NCI-H128 (cell line): ENCODE data around the gene PRR36.

Source experiments
- DNase-seq: peaks from one replicate; lab custom pipeline; 2025; ENCODE audit not compliant: unreplicated experiment; lab: John Stamatoyannopoulos, UW

The PRR36 gene

GRCh38 chr19:7873304-7874075 lies 700 bp downstream of the PRR36 start:
- DNase-seq = no peak

GRCh38 chr19:7872306-7873204 lies 1.6 kb downstream of the PRR36 start:
- no peak for DNase-seq

GRCh38 chr19:7871437-7872305 lies 2.5 kb downstream of the PRR36 start:
- peak; percentile 65 for DNase-seq

- DNase-seq = no peak
Observed at GRCh38 chr19:7870571-7871436, 3.4 kb downstream of the PRR36 start.

GRCh38 chr19:7869910-7870511 lies 4.2 kb downstream of the PRR36 start:
- no peak for DNase-seq

GRCh38 chr19:7869453-7869909 lies 4.7 kb downstream of the PRR36 start:
- no peak for DNase-seq

- no peak for DNase-seq
Observed at GRCh38 chr19:7868671-7869452, 5.3 kb downstream of the PRR36 start.

- DNase-seq = no peak
Observed at GRCh38 chr19:7868326-7868670, 5.9 kb downstream of the PRR36 start.

GRCh38 chr19:7867092-7867844 lies 6.9 kb downstream of the PRR36 start:
- DNase-seq = no peak

GRCh38 chr19:7866399-7867091 lies 7.6 kb downstream of the PRR36 start:
- no peak for DNase-seq

GRCh38 chr19:7865262-7865911 lies 8.8 kb downstream of the PRR36 start:
- no peak for DNase-seq

GRCh38 chr19:7864690-7865074 lies 9.5 kb downstream of the PRR36 start:
- DNase-seq = no peak

GRCh38 chr19:7863971-7864689 lies 10.1 kb downstream of the PRR36 start:
- no peak for DNase-seq

GRCh38 chr19:7863157-7863970 lies 10.8 kb downstream of the PRR36 start:
- no peak for DNase-seq

- no peak for DNase-seq
Observed at GRCh38 chr19:7862413-7862951, 11.7 kb downstream of the PRR36 start.
